Measurements from ENCODE around the gene SMYD3. TPM values are rescaled to one million over a fixed set of nuclear protein-coding genes. Genes with fewer than 3 reads are reported as not detected.

The SMYD3 gene
- total RNA-seq, 1 donor from 2014 or later, result 29.3 TPM

GRCh38 chr1:246516126-246516525 lies 9.0 kb upstream of the SMYD3 start:
- Mint-ChIP-seq H3K27me3 (ENCODE audit: low read depth) (no peaks in the 10 kb centered on the region), H3K4me1 (ENCODE audit: low read depth) (no peaks in the 10 kb centered on the region), H3K9me3 (ENCODE audit: low read depth) (peaks cover 19% of the 10 kb centered on the region), H3K27ac (ENCODE audit: unreplicated experiment) (no peak overlapping the region), H3K36me3 (ENCODE audit: low read depth) (peaks cover 4% of the 10 kb centered on the region), H3K4me3 (ENCODE audit: unreplicated experiment) (no peak overlapping the region)
- no peak for DNase-seq (ENCODE audit: low spot score)
- TF ChIP-seq CTCF (IDR thresholded peaks at IDR 0.05), result no peak

GRCh38 chr1:246515390-246516005 lies 8.4 kb upstream of the SMYD3 start:
- H3K27ac Mint-ChIP-seq (ENCODE audit: unreplicated experiment), result no peak overlapping the region
- no peak for TF ChIP-seq CTCF (IDR thresholded peaks at IDR 0.05)
- H3K4me1 Mint-ChIP-seq (ENCODE audit: low read depth), result no peaks in the 10 kb centered on the region
- peaks cover 19% of the 10 kb centered on the region for H3K9me3 Mint-ChIP-seq (ENCODE audit: low read depth)
- H3K27me3 Mint-ChIP-seq (ENCODE audit: low read depth), result no peaks in the 10 kb centered on the region
- peaks cover 4% of the 10 kb centered on the region for H3K36me3 Mint-ChIP-seq (ENCODE audit: low read depth)
- no peak for DNase-seq (ENCODE audit: low spot score)
- no peak overlapping the region for H3K4me3 Mint-ChIP-seq (ENCODE audit: unreplicated experiment)

GRCh38 chr1:246513619-246514343 lies 6.7 kb upstream of the SMYD3 start:
- H3K4me3 Mint-ChIP-seq (ENCODE audit: unreplicated experiment), result no peak overlapping the region
- no peaks in the 10 kb centered on the region for H3K27me3 Mint-ChIP-seq (ENCODE audit: low read depth)
- no peak overlapping the region for H3K27ac Mint-ChIP-seq (ENCODE audit: unreplicated experiment)
- H3K9me3 Mint-ChIP-seq (ENCODE audit: low read depth), result peaks cover 19% of the 10 kb centered on the region
- no peak for DNase-seq (ENCODE audit: low spot score)
- peaks cover 4% of the 10 kb centered on the region for H3K36me3 Mint-ChIP-seq (ENCODE audit: low read depth)
- no peaks in the 10 kb centered on the region for H3K4me1 Mint-ChIP-seq (ENCODE audit: low read depth)
- TF ChIP-seq CTCF (IDR thresholded peaks at IDR 0.05), result no peak

- Mint-ChIP-seq H3K36me3 (ENCODE audit: low read depth) (peaks cover 4% of the 10 kb centered on the region), H3K27me3 (ENCODE audit: low read depth) (no peaks in the 10 kb centered on the region), H3K4me3 (ENCODE audit: unreplicated experiment) (no peak overlapping the region), H3K4me1 (ENCODE audit: low read depth) (no peaks in the 10 kb centered on the region), H3K27ac (ENCODE audit: unreplicated experiment) (no peak overlapping the region), H3K9me3 (ENCODE audit: low read depth) (peaks cover 19% of the 10 kb centered on the region)
- no peak for DNase-seq (ENCODE audit: low spot score)
- TF ChIP-seq CTCF (IDR thresholded peaks at IDR 0.05), result no peak
Observed at GRCh38 chr1:246513041-246513440, 6.0 kb upstream of the SMYD3 start.

- H3K4me1 Mint-ChIP-seq (ENCODE audit: low read depth), result peaks cover under 1% of the 10 kb centered on the region
- H3K9me3 Mint-ChIP-seq (ENCODE audit: low read depth), result peaks cover 19% of the 10 kb centered on the region
- H3K36me3 Mint-ChIP-seq (ENCODE audit: low read depth), result peaks cover 4% of the 10 kb centered on the region
- no peak overlapping the region for H3K27ac Mint-ChIP-seq (ENCODE audit: unreplicated experiment)
- DNase-seq (ENCODE audit: low spot score), result no peak
- no peaks in the 10 kb centered on the region for H3K27me3 Mint-ChIP-seq (ENCODE audit: low read depth)
- no peak overlapping the region for H3K4me3 Mint-ChIP-seq (ENCODE audit: unreplicated experiment)
- TF ChIP-seq CTCF (IDR thresholded peaks at IDR 0.05), result no peak
Observed at GRCh38 chr1:246512635-246513034, 5.6 kb upstream of the SMYD3 start.
